Stimulated activated CD8-positive, alpha-beta memory T cell treated with anti-CD3 and anti-CD28 coated beads, Interleukin-12 subunit alpha, Interleukin-12 subunit beta, amount 100 ng/mL, for 24 hours (primary cell): ENCODE measurements around the gene LDB2.

Experiments
- DNase-seq: peaks from one replicate; pipeline ENCODE4 v3.0.0-alpha.2; 2020; ENCODE audit errors: extremely low read depth

Gene LDB2

DNA sequence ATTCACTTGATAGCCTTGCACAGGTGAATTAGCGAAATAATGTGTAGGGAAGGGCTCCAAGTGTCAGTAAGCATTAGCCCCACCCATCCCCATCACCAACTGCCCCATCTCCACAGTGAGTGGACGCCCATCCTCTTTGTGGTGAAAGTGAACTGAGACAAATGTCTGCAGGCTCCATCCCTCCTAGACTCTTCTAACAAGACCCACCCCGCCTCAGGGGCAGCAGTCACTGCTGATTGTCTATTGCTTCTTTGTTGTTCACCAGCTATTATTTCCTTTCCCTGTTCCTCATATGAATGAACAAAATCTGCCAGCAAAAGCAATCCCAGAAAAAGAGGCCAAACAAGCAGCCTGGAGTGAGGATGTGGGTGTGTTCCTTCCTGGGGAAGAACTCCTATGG lies 96.4 kb downstream of the LDB2 start:
- DNase-seq, result no peak

DNA sequence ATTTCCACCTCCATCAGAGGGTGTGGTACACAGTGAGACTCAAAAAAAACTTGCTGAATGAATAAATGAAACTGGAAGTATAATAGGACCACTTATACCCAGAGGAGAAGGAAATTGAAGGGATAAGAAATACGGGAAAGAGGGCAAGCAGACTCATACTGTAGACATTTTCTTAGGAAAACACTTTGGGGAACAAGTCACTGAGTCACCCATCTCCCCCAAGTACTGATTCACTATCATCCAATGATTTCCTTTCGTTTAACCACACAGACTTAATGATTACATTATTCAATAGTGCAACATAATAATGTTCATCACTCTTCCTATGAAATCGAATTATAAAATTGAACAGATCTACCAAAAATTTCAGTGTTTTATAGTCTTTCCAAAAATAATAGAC lies 97.1 kb downstream of the LDB2 start:
- no peak for DNase-seq

DNA sequence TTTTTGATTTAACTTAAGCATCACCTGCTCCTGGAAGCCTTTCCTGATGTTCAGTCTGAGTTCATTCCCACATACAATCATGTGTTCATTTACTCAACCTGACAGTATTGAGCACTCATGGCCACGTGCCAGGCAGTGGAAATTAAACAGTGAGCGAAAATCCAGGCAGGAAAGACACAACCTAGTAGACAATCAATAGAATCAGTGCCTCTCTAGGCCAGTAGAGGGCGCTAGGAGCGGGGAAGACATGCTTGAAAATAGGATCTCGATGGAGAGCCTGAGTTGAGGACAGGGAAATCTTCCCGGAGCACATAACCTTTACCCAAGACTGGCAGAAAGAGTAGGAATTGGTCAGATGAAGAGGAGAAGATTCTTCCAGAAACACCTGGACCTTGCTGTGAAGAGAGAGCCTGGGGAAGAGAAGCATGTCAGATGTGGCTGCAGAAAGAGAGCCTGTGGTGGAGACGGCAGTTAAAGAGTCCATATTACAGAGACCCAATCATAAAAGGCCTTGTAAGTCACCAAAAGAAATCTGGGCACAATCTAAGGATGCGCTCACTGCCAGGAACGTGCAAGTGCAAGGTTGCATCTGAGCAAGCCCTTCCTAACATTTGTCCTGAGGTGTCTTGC lies 103.5 kb downstream of the LDB2 start:
- no peak for DNase-seq

DNA sequence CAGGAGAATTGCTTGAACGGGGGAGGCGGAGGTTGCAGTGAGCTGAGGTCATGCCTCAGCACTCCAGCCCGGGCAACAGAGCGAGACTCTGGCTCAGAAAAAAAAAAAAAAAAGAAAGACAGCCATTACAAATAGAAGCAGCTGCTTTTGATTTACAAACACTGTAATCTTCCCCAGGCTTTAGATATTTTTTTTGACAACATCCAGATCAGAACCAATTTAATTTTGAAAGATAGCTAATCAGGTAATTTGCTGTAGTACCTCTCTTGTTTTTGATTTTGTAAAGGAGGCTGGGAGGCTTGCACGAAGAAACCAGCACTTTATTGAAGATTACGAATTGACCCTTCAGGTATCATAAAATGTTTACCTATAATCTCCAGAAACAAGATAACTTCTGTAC lies 107.0 kb downstream of the LDB2 start:
- no peak for DNase-seq

DNA sequence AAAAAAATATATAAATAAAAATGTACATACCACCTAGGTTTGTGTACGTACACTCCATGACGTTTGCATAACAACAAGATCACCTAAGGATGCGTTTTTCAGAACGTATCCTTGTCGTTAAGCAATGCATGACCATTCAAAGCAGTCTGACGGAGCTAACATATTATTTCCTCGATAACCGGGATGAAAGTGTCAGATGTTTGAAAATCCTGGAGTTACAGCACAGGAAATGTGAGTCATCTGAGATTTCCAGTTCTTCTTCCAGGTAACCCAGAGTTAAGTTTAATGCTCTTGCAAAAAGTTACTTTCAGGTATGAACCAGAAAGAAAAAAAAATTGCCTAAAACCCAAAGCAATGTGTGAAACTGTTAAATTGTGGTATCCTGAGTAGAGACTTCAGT lies 107.9 kb downstream of the LDB2 start:
- DNase-seq, result no peak

- no peak for DNase-seq
Observed at GRCh38 chr4:16788868-16789267, 109.6 kb downstream of the LDB2 start.

- no peak for DNase-seq
Observed at GRCh38 chr4:16785793-16786527, 112.5 kb downstream of the LDB2 start.

- DNase-seq, result no peak
Observed at GRCh38 chr4:16783119-16783518, 115.3 kb downstream of the LDB2 start.

DNA sequence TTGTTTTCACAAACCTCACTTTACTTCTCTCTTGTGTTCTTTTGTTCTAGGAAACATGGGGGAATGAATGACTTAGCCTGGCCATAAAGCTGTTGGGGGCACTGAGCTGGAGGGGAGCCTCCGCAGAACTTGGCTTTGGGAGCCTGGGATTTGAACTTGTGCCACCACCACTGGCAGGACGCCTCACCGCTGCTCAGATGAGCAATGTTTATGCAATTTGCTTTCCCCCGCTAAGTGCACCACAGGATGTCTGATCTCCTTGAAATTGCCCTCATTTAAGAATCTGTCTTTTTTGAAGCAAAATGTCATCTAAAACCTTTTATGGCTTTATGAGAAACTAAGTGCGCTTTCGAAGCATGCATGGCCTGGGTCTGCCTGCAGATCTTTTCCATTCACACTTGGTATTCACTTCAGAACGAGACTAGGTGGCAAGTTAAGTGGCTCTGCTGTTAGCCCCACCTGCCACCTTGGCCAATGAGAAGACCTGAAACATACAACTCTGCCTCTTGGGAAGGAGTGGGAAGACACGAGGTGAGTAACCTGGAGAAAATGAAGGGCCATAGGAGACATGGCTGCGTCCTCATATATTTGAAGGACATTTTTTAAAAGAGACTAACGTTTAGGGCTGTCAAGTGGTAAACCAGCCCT lies 119.3 kb downstream of the LDB2 start:
- DNase-seq, result no peak

- no peak for DNase-seq
Observed at GRCh38 chr4:16777726-16778125, 120.7 kb downstream of the LDB2 start.

GRCh38 chr4:16775411-16776154 lies 122.9 kb downstream of the LDB2 start:
- no peak for DNase-seq

GRCh38 chr4:16772366-16772850 lies 126.0 kb downstream of the LDB2 start:
- DNase-seq, result no peak

GRCh38 chr4:16770710-16771285 lies 127.6 kb downstream of the LDB2 start:
- no peak for DNase-seq

GRCh38 chr4:16767861-16768260 lies 130.6 kb downstream of the LDB2 start:
- DNase-seq, result no peak

DNA sequence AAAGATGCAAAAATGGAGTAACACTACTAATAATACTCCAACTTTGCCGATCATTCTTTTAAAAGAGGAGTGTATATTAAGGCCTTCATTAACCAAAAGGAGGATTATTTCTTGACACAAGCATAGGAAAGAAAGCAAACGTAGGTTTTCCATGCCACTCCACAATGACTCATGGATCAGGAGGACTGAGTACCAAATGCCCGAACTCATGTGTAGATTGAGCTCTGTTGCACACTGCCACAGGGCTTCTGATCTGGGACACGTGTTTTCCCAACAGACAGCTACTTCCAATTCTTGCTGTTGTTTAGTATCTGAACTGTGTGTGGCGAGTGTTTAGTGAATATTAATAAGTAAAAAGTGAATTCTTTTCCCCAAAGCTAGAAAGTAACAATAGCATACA lies 131.2 kb downstream of the LDB2 start:
- no peak for DNase-seq

DNA sequence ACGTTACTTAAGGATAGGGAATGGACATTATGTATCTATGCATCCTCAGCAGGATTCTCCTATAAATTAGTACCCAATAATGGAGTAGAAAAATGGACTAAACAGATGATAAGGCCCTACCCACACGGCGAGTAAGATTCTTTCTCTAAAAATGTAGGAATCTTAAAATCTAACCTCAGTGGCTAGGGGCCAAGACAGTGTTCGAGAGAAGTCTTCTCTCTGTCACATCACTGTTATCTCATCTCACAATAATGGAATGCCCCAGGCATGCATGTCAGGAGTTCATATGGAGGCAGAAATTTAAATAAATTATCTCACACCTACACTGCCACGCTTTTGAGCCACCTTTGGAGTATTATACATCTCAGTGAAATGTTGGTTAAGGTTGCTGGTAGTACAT lies 132.9 kb downstream of the LDB2 start:
- DNase-seq, result no peak

- DNase-seq, result no peak
Observed at GRCh38 chr4:16764622-16765021, 133.8 kb downstream of the LDB2 start.

DNA sequence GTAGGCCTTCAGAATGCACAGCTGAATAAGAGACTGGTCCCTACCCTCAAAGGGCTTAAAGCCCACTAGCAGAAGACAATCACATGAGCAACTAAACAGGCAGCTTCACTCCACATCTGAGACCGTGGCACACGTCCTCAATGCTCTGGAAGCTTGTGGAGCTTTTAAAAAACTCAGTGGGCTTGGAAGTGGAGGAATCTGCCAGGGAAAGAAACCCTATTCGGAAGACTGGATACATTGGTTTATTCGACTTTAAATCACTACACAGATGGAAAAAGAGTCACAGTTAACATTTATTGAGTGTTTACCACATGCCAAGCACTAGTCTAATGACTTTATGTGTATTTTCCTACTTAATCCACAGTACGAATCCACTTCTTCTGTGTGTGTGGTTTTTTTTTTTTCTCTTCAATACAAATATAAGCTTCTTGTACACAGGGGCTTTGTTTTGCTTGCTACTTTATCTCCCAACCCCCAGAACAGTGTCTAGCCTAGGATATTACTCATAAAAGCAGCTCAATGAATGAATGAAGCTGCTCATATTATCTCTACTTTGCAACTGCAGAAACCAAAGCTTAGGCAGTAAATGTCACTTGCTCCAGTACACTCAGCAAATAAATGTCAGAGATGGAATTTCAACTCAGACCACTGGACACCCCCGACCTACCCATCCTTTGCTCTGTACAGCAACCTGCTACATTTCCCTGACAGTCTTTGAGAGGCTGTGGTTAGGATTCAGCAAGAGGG lies 137.7 kb downstream of the LDB2 start:
- DNase-seq, result no peak

GRCh38 chr4:16759931-16760582 lies 138.4 kb downstream of the LDB2 start:
- DNase-seq, result no peak

- no peak for DNase-seq
Observed at GRCh38 chr4:16758816-16759215, 139.6 kb downstream of the LDB2 start.

DNA sequence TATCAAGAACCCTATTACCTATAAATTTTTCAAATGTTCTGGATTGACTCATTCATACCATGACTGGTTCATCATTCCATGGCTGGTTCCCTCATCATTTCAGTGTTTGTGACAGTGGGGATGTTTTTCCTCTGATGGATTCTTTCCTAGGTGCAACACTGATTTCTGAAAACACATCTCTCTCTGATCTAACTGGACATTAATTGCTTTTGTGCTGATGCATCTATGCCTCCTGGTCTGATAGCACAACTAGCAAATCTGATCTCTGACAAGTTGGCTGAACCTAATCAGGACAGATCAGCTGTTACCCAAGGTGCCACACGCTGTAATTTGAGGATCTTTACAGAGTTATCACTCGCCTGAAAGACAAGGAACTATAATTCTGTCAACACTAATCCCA lies 140.2 kb downstream of the LDB2 start:
- DNase-seq, result no peak
